IMR-90 (cell line): ENCODE results near the gene KCNMA1. TPM values are rescaled to one million over a fixed set of nuclear protein-coding genes. Genes with fewer than 3 reads are reported as not detected.

ENCODE experiments used
- ATAC-seq: fragments of 200-7000 bp; cut with Tn5 transposase; 2 replicates; pipeline ENCODE4 v1.9.1; 2020; ENCODE audit warnings: low read depth, mild to moderate bottlenecking, moderate library complexity
- BruUV-seq: library from RNA; stranded (reverse); fragments of 400-500 nt; replicated peaks from 2 replicates; lab custom pipeline; 2021; lab: Mats Ljungman, UMichigan
- CTCF ChIA-PET: fragments of 300-600 bp; formaldehyde crosslinking; extraction: SDS; loops from one replicate; lab custom pipeline; 2021; ENCODE audit warnings: antibody characterized with exemption; lab: Yijun Ruan, JAX
- POLR2A ChIA-PET: fragments of 300-600 bp; sonication (Branson Sonifier 250); formaldehyde crosslinking; loops from one replicate; lab custom pipeline; 2022; ENCODE audit warnings: antibody characterized with exemption; ENCODE audit not compliant: unreplicated experiment; lab: Charles Lee
- DNase-seq: peaks from one replicate; pipeline ENCODE4 v3.0.0; 2013
- H2AFZ ChIP-seq: replicated peaks from 2 replicates; pipeline ENCODE3; 2013; ENCODE audit warnings: low read length, mild to moderate bottlenecking; ENCODE audit not compliant: poor library complexity
- H2AK5ac ChIP-seq: 2 replicates; pipeline ENCODE4 v1.6.1; 2013; ENCODE audit warnings: low read depth, low read length, inconsistent platforms
- H2AK9ac ChIP-seq: replicated peaks from 2 replicates; pipeline ENCODE3; 2013; ENCODE audit warnings: mild to moderate bottlenecking, low read depth, low read length, moderate library complexity; ENCODE audit not compliant: poor library complexity
- H2BK120ac ChIP-seq: 2 replicates; pipeline ENCODE4 v1.6.1; 2013; ENCODE audit warnings: low read depth, low read length, inconsistent platforms
- H2BK15ac ChIP-seq: 3 replicates; pipeline ENCODE4 v1.6.1; 2013; ENCODE audit warnings: low read depth, low read length, inconsistent platforms
- H2BK20ac ChIP-seq: 2 replicates; pipeline ENCODE4 v1.6.1; 2013; ENCODE audit warnings: low read depth, mild to moderate bottlenecking, inconsistent platforms, low read length, moderate library complexity
- H2BK5ac ChIP-seq: 2 replicates; pipeline ENCODE4 v1.6.1; 2013; ENCODE audit warnings: mild to moderate bottlenecking, low read depth, low read length, inconsistent platforms; ENCODE audit not compliant: poor library complexity, severe bottlenecking
- H3K14ac ChIP-seq: replicated peaks from 2 replicates; pipeline ENCODE4 v1.6.1; 2013; ENCODE audit warnings: low read depth, low read length, inconsistent platforms
- H3K18ac ChIP-seq: 2 replicates; pipeline ENCODE4 v1.6.1; 2013; ENCODE audit warnings: low read depth, low read length, control low read depth
- H3K23ac ChIP-seq: 2 replicates; pipeline ENCODE4 v1.6.1; 2013; ENCODE audit warnings: low read depth, low read length, inconsistent platforms
- H3K27ac ChIP-seq: 2 replicates; pipeline ENCODE4 v1.5.1; 2013; ENCODE audit warnings: mild to moderate bottlenecking, control low read depth, low read length; ENCODE audit not compliant: insufficient read depth
- H3K27me3 ChIP-seq: 2 replicates; pipeline ENCODE4 v1.6.1; 2013; ENCODE audit warnings: low read length; ENCODE audit not compliant: control insufficient read depth, insufficient read depth
- H3K36me3 ChIP-seq: 2 replicates; pipeline ENCODE4 v1.6.1; 2013; ENCODE audit warnings: low read length, mixed read lengths; ENCODE audit not compliant: control insufficient read depth, insufficient read depth
- H3K4ac ChIP-seq: 2 replicates; pipeline ENCODE4 v1.6.1; 2013; ENCODE audit warnings: low read depth, low read length, inconsistent platforms
- H3K4me1 ChIP-seq: 2 replicates; pipeline ENCODE4 v1.6.1; 2013; ENCODE audit warnings: low read length, mixed read lengths; ENCODE audit not compliant: control insufficient read depth, insufficient read depth
- H3K4me2 ChIP-seq: 2 replicates; pipeline ENCODE4 v1.6.1; 2013; ENCODE audit warnings: low read depth, mild to moderate bottlenecking, control low read depth, low read length, moderate library complexity
- H3K4me3 ChIP-seq: 2 replicates; pipeline ENCODE4 v1.5.1; 2013; ENCODE audit warnings: low read depth, mild to moderate bottlenecking, control low read depth, low read length, moderate library complexity; ENCODE audit not compliant: insufficient read depth
- H3K56ac ChIP-seq: 2 replicates; pipeline ENCODE4 v1.6.1; 2013; ENCODE audit warnings: low read length, inconsistent platforms; ENCODE audit not compliant: insufficient read depth; ENCODE audit errors: extremely low read depth
- H3K79me1 ChIP-seq, 2 experiments: 2 replicates each; pipeline ENCODE4 v1.6.1; 2013; ENCODE audit warnings: low read length in 2 of 2, inconsistent platforms in 1 of 2, low read depth in 1 of 2
- H3K9ac ChIP-seq: 2 replicates; pipeline ENCODE4 v1.6.1; 2013; ENCODE audit warnings: low read depth, low read length, control low read depth
- H3K9me1 ChIP-seq: 2 replicates; pipeline ENCODE4 v1.6.1; 2013; ENCODE audit warnings: low read length, inconsistent platforms; ENCODE audit not compliant: insufficient read depth
- H3K9me3 ChIP-seq: 2 replicates; pipeline ENCODE4 v1.6.1; 2013; ENCODE audit warnings: low read length; ENCODE audit not compliant: control insufficient read depth, insufficient read depth
- H4K20me1 ChIP-seq: 2 replicates; pipeline ENCODE4 v1.6.1; 2013; ENCODE audit warnings: low read length, inconsistent platforms; ENCODE audit not compliant: insufficient read depth
- H4K5ac ChIP-seq: 2 replicates; pipeline ENCODE4 v1.6.1; 2013; ENCODE audit warnings: mild to moderate bottlenecking, low read depth, low read length, control low read depth
- H4K8ac ChIP-seq, 2 experiments: 2 replicates each; pipeline ENCODE4 v1.6.1; 2013; ENCODE audit warnings: low read depth in 2 of 2, low read length in 2 of 2, control low read depth in 1 of 2, inconsistent platforms in 1 of 2
- H4K91ac ChIP-seq: 2 replicates; pipeline ENCODE4 v1.6.1; 2013; ENCODE audit warnings: low read depth, low read length, inconsistent platforms; ENCODE audit not compliant: insufficient read depth
- BHLHE40 ChIP-seq: fragments of 150-350 bp; IDR thresholded peaks from 2 replicates; pipeline ENCODE4 v1.6.1; 2016; ENCODE audit warnings: mild to moderate bottlenecking, low read depth, low read length
- CEBPB ChIP-seq: IDR thresholded peaks from 2 replicates; pipeline ENCODE4 v1.6.1; 2012; ENCODE audit warnings: low read depth, low read length, improper control_type of control experiment
- CHD1 ChIP-seq: IDR thresholded peaks from 2 replicates; pipeline ENCODE4 v1.6.1; 2012; ENCODE audit warnings: low read depth, low read length, improper control_type of control experiment
- FOS ChIP-seq: fragments of 150-350 bp; IDR thresholded peaks from 2 replicates; pipeline ENCODE4 v1.6.1; 2016; ENCODE audit warnings: low read depth, low read length
- MAFK ChIP-seq: IDR thresholded peaks from 2 replicates; pipeline ENCODE4 v1.6.1; 2012; ENCODE audit warnings: low read depth, low read length, improper control_type of control experiment
- MAZ ChIP-seq: IDR thresholded peaks from 2 replicates; pipeline ENCODE4 v1.6.1; 2012; ENCODE audit warnings: low read depth, mild to moderate bottlenecking, low read length, improper control_type of control experiment, moderate library complexity, borderline replicate concordance
- MXI1 ChIP-seq: IDR thresholded peaks from 2 replicates; pipeline ENCODE4 v1.6.1; 2012; ENCODE audit warnings: low read depth, mild to moderate bottlenecking, low read length, moderate library complexity, borderline replicate concordance
- NFE2L2 ChIP-seq: fragments of 150-350 bp; IDR thresholded peaks from 2 replicates; pipeline ENCODE4 v1.6.1; 2016; ENCODE audit warnings: low read depth, mild to moderate bottlenecking, low read length
- POLR2A ChIP-seq: IDR thresholded peaks from 2 replicates; pipeline ENCODE4 v1.6.1; 2012; ENCODE audit warnings: mild to moderate bottlenecking, low read depth, low read length
- RAD21 ChIP-seq: IDR thresholded peaks from 2 replicates; pipeline ENCODE4 v1.6.1; 2012; ENCODE audit warnings: low read length, improper control_type of control experiment
- RCOR1 ChIP-seq: IDR thresholded peaks from 2 replicates; pipeline ENCODE4 v1.6.1; 2012; ENCODE audit warnings: mild to moderate bottlenecking, low read length, improper control_type of control experiment; ENCODE audit not compliant: insufficient replicate concordance
- RFX5 ChIP-seq: IDR thresholded peaks from 2 replicates; pipeline ENCODE4 v1.8.0; 2012; ENCODE audit warnings: low read depth, mild to moderate bottlenecking, low read length, moderate library complexity
- SMC3 ChIP-seq: fragments of 150-350 bp; IDR thresholded peaks from 2 replicates; pipeline ENCODE4 v1.6.1; 2016; ENCODE audit warnings: low read depth, mild to moderate bottlenecking, antibody characterized with exemption, low read length, moderate library complexity
- dilution Hi-C: fragments of 300-500 bp; cut with HindIII; formaldehyde crosslinking; loops from one replicate; pipeline ENCODE4 v1.14.3; 2018; ENCODE audit warnings: low sequenced_read_pairs; ENCODE audit not compliant: unreplicated experiment
- in situ Hi-C: fragments of 300-500 bp; cut with MboI; formaldehyde crosslinking; loops from 3 replicates; pipeline ENCODE4 v1.14.3; 2019; ENCODE audit warnings: low sequenced_read_pairs, inconsistent platforms, mixed read lengths
- intact Hi-C: fragments of 100-400 bp; cut with micrococcal nuclease; formaldehyde crosslinking; loops from 2 replicates; pipeline ENCODE4 v1.10.0; 2022
- polyA plus RNA-seq, 3 experiments: library from polyadenylated mRNA; depleted of rRNA; stranded (reverse); fragments of >200 nt; gene quantifications; 2 replicates each; pipeline ENCODE4 v1.2.3, GENCODE V29; 2012; ENCODE audit warnings: low replicate concordance in 1 of 3
- total RNA-seq: library from RNA; depleted of rRNA; stranded (reverse); fragments of >200 nt; gene quantifications from 2 replicates; pipeline ENCODE4 v1.2.3, GENCODE V29; 2012
- TF ChIP-seq, protein P1 (sequence below): conservative IDR thresholded peaks from 2 replicates; pipeline ENCODE4 v1.5.1; 2012; ENCODE audit warnings: mild to moderate bottlenecking, low read depth, low read length, improper control_type of control experiment
- TF ChIP-seq, protein P2 (sequence below): fragments of 150-350 bp; IDR thresholded peaks from 2 replicates; pipeline ENCODE4 v1.6.1; 2016; ENCODE audit warnings: low read depth, mild to moderate bottlenecking, low read length, moderate library complexity, borderline replicate concordance
- TF ChIP-seq, protein P3 (sequence below): fragments of 150-350 bp; IDR thresholded peaks from 2 replicates; pipeline ENCODE4 v1.6.1; 2017; ENCODE audit warnings: mild to moderate bottlenecking, antibody characterized with exemption, low read length, low read depth

The KCNMA1 gene
- total and polyA plus RNA-seq, 2 of the 4 experiments (the other 2 are of a cell fraction), result 25.6 to 29.6 TPM

DNA sequence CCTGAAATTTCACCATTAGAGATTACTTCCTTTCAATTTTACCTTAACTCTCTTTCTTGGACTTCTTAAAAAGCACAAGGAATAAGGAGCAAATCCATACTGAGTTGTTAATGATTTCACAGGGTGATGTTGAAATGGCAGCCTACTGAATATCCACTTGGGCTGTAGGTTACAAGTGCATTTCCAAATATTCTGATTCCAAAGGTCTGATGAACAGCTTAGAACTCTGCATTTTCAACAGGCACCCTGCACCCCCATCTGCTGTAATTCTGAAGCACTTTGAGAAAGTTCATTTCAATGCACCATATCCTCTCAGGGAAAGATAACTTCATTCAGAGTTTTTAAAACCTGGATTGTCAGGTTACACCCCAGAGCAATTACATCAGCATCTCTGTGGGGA is 368.4 kb downstream of the KCNMA1 start:
- CTCF ChIA-PET, result no interaction called here
- Histone ChIP-seq H3K18ac (no peak overlapping the region), H3K4me1 (peaks cover 4% of the 10 kb centered on the region; the same call in 1 of the 2 replicates), H3K4ac (no peak overlapping the region), H2BK120ac (no peak overlapping the region), H3K27me3 (no peaks in the 10 kb centered on the region; the same call in 1 of the 2 replicates), H3K36me3 (no peaks in the 10 kb centered on the region), H4K8ac (no peak overlapping the region), H2BK5ac (no peak overlapping the region), H3K79me1 (no peaks in the 10 kb centered on the region), H3K9ac (no peak overlapping the region), H3K56ac (no peak overlapping the region), H3K27ac (no peak overlapping the region), H4K91ac (no peak overlapping the region), H3K4me3 (no peak overlapping the region), H3K23ac (no peak overlapping the region), H3K9me1 (peaks cover 6% of the 10 kb centered on the region), H3K9me3 (no peaks in the 10 kb centered on the region), H3K14ac (no peak overlapping the region), H2AK5ac (no peak overlapping the region), H2AK9ac (no peak overlapping the region), H4K5ac (no peak overlapping the region), H4K20me1 (no peaks in the 10 kb centered on the region), H2AFZ (no peak overlapping the region), H3K4me2 (no peak overlapping the region), H2BK20ac (no peak overlapping the region), H2BK15ac (no peak overlapping the region)
- intact Hi-C loops, result no loop called here
- TF ChIP-seq NFE2L2, result no peak
- TF ChIP-seq CEBPB, result no peak
- TF ChIP-seq, protein P1, sequence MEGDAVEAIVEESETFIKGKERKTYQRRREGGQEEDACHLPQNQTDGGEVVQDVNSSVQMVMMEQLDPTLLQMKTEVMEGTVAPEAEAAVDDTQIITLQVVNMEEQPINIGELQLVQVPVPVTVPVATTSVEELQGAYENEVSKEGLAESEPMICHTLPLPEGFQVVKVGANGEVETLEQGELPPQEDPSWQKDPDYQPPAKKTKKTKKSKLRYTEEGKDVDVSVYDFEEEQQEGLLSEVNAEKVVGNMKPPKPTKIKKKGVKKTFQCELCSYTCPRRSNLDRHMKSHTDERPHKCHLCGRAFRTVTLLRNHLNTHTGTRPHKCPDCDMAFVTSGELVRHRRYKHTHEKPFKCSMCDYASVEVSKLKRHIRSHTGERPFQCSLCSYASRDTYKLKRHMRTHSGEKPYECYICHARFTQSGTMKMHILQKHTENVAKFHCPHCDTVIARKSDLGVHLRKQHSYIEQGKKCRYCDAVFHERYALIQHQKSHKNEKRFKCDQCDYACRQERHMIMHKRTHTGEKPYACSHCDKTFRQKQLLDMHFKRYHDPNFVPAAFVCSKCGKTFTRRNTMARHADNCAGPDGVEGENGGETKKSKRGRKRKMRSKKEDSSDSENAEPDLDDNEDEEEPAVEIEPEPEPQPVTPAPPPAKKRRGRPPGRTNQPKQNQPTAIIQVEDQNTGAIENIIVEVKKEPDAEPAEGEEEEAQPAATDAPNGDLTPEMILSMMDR, result no peak
- no peak for TF ChIP-seq FOS
- TF ChIP-seq, protein P2, sequence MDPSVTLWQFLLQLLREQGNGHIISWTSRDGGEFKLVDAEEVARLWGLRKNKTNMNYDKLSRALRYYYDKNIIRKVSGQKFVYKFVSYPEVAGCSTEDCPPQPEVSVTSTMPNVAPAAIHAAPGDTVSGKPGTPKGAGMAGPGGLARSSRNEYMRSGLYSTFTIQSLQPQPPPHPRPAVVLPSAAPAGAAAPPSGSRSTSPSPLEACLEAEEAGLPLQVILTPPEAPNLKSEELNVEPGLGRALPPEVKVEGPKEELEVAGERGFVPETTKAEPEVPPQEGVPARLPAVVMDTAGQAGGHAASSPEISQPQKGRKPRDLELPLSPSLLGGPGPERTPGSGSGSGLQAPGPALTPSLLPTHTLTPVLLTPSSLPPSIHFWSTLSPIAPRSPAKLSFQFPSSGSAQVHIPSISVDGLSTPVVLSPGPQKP, result no peak
- no peak for TF ChIP-seq CHD1
- no peak for TF ChIP-seq SMC3
- TF ChIP-seq, protein P3, sequence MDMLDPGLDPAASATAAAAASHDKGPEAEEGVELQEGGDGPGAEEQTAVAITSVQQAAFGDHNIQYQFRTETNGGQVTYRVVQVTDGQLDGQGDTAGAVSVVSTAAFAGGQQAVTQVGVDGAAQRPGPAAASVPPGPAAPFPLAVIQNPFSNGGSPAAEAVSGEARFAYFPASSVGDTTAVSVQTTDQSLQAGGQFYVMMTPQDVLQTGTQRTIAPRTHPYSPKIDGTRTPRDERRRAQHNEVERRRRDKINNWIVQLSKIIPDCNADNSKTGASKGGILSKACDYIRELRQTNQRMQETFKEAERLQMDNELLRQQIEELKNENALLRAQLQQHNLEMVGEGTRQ, result no peak
- no peak for TF ChIP-seq MAZ
- no peak for TF ChIP-seq RAD21
- TF ChIP-seq BHLHE40, result no peak
- no peak for TF ChIP-seq POLR2A
- no peak for TF ChIP-seq RCOR1
- no peak for TF ChIP-seq MXI1
- no peak for TF ChIP-seq RFX5
- no peak for TF ChIP-seq MAFK
- no TSS peak for BruUV-seq
- DNase-seq (no peak), ATAC-seq (no peak)
- dilution Hi-C loops, result no loop called here
- POLR2A ChIA-PET, result no interaction called here
- in situ Hi-C loops, result no loop called here
